GM12878 (cell line): ENCODE results near the gene PPP6R2. TPM values are rescaled to one million over a fixed set of nuclear protein-coding genes. Genes with fewer than 3 reads are reported as not detected.

Experiments used
- ATAC-seq: fragments of 200-7000 bp; cut with Tn5 transposase; 3 replicates; pipeline ENCODE4 v1.9.1; 2020; ENCODE audit warnings: mild to moderate bottlenecking, moderate library complexity
- BruUV-seq: library from RNA; stranded (reverse); fragments of 400-500 nt; replicated peaks from 2 replicates; lab custom pipeline; 2021; lab: Mats Ljungman, UMichigan
- CTCF ChIA-PET: fragments of 300-600 bp; sonication (Branson Sonifier 250); formaldehyde crosslinking; extraction: SDS; loops from one replicate; lab custom pipeline; 2021; ENCODE audit warnings: inconsistent platforms; lab: Yijun Ruan, JAX
- POLR2A ChIA-PET: fragments of 350-600 bp; formaldehyde crosslinking; extraction: SDS; loops from one replicate; lab custom pipeline; 2021; ENCODE audit warnings: inconsistent platforms; lab: Charles Lee
- RAD21 ChIA-PET: fragments of 300-600 bp; sonication (Branson Sonifier 250); formaldehyde crosslinking; loops from one replicate; lab custom pipeline; 2023; ENCODE audit warnings: antibody characterized with exemption; ENCODE audit not compliant: unreplicated experiment; lab: Charles Lee
- SMC1A ChIA-PET: fragments of 300-600 bp; sonication (Branson Sonifier 250); formaldehyde crosslinking; loops from one replicate; lab custom pipeline; 2023; ENCODE audit not compliant: unreplicated experiment, uncharacterized antibody; lab: Charles Lee
- DNase-seq: peaks from one replicate; pipeline ENCODE4 v3.0.0-alpha.2; 2011; ENCODE audit warnings: low read depth, low spot score
- FAIRE-seq: peaks from 3 replicates; lab custom pipeline; 2011; peaks lifted over from hg19 to GRCh38; lab: Jason Lieb, UNC
- H2AFZ ChIP-seq: 2 replicates; pipeline ENCODE4 v1.6.0; 2011; ENCODE audit warnings: low read depth, low read length, control low read depth; ENCODE audit not compliant: control insufficient read depth
- H3K27ac ChIP-seq: 2 replicates; pipeline ENCODE4 v1.5.1; 2011; ENCODE audit warnings: control low read depth; ENCODE audit not compliant: control insufficient read depth, insufficient read depth
- H3K27me3 ChIP-seq, 2 experiments: replicated peaks in 1 of 2; 2 replicates each; pipeline versions ENCODE4 v1.6.0 to v1.6.1; 2011; ENCODE audit warnings: low read length in 1 of 2; ENCODE audit not compliant: control insufficient read depth in 2 of 2, insufficient read depth in 2 of 2
- H3K36me3 ChIP-seq, 2 experiments: 2 replicates each; pipeline ENCODE4 v1.5.1; 2011; ENCODE audit warnings: low read length in 1 of 2; ENCODE audit not compliant: control insufficient read depth in 2 of 2, insufficient read depth in 2 of 2
- H3K4me1 ChIP-seq: 2 replicates; pipeline ENCODE4 v1.6.1; 2011; ENCODE audit warnings: mild to moderate bottlenecking, low read length, moderate library complexity, mixed read lengths; ENCODE audit not compliant: control insufficient read depth, insufficient read depth
- H3K4me2 ChIP-seq: 2 replicates; pipeline ENCODE4 v1.6.0; 2011; ENCODE audit warnings: control low read depth; ENCODE audit not compliant: control insufficient read depth, insufficient read depth
- H3K4me3 ChIP-seq: fragments of 200-600 bp; sonication (generic); 2 replicates; pipeline ENCODE4 v1.5.1; 2016
- H3K79me2 ChIP-seq: 2 replicates; pipeline ENCODE4 v1.6.0; 2011; ENCODE audit warnings: low read length; ENCODE audit not compliant: control insufficient read depth, insufficient read depth
- H3K9ac ChIP-seq: 2 replicates; pipeline ENCODE4 v1.8.0; 2011; ENCODE audit warnings: low read length, control low read depth, mixed read lengths; ENCODE audit not compliant: control insufficient read depth, insufficient read depth
- H3K9me3 ChIP-seq: replicated peaks from 3 replicates; pipeline ENCODE4 v1.5.1; 2011; ENCODE audit warnings: mild to moderate bottlenecking, low read length; ENCODE audit not compliant: control insufficient read depth, insufficient read depth
- H4K20me1 ChIP-seq: 2 replicates; pipeline ENCODE4 v1.6.0; 2011; ENCODE audit not compliant: control insufficient read depth, insufficient read depth
- CBFB ChIP-seq: IDR thresholded peaks from 2 replicates; pipeline ENCODE4 v1.6.1; 2016; ENCODE audit warnings: antibody characterized with exemption, low read depth
- EGR1 ChIP-seq, 2 experiments: IDR thresholded peaks; 1 replicate in 1 of 2; 2 replicates in 1 of 2; pipeline ENCODE4 v1.6.1; 2011 to 2012; ENCODE audit warnings: low read depth in 2 of 2, low read length in 2 of 2, borderline replicate concordance in 1 of 2, mild to moderate bottlenecking in 1 of 2, moderate library complexity in 1 of 2
- FOXK2 ChIP-seq: fragments of 450-650 bp; IDR thresholded peaks from 2 replicates; pipeline ENCODE4 v1.6.1; 2017; ENCODE audit warnings: mild to moderate bottlenecking, moderate library complexity
- JUNB ChIP-seq: IDR thresholded peaks from 2 replicates; pipeline ENCODE4 v1.6.1; 2016; ENCODE audit warnings: antibody characterized with exemption, mild to moderate bottlenecking
- JUND ChIP-seq: IDR thresholded peaks from 2 replicates; pipeline ENCODE4 v1.6.1; 2012; ENCODE audit warnings: low read depth, mild to moderate bottlenecking, low read length, improper control_type of control experiment, moderate library complexity
- POLR2A ChIP-seq: IDR thresholded peaks from 2 replicates; pipeline ENCODE4 v1.6.1; 2011; ENCODE audit warnings: low read depth, mild to moderate bottlenecking, low read length
- ZNF217 ChIP-seq: fragments of 450-650 bp; IDR thresholded peaks from 2 replicates; pipeline ENCODE4 v1.6.1; 2017; ENCODE audit warnings: antibody characterized with exemption, mild to moderate bottlenecking
- WGBS: methylation state at CpG from one replicate; pipeline ENCODE4 v1.1.6; 2016; ENCODE audit warnings: low lambda C conversion rate; ENCODE audit not compliant: insufficient replicate concordance, insufficient coverage; ENCODE audit errors: missing lambda C conversion rate; 5-methylcytosine and 5-hydroxymethylcytosine counted together
- in situ Hi-C: fragments of 300-500 bp; cut with MboI; formaldehyde crosslinking; loops from 9 replicates; pipeline ENCODE4 v1.14.3; 2018; ENCODE audit warnings: mixed read lengths
- intact Hi-C: fragments of 100-400 bp; cut with micrococcal nuclease; formaldehyde crosslinking; loops from one replicate; pipeline ENCODE4 v1.14.2; 2022; ENCODE audit not compliant: unreplicated experiment
- polyA plus RNA-seq, 11 experiments: library from polyadenylated mRNA; depleted of rRNA in 4 of 11; unstranded in 6 of 11; stranded (reverse) in 5 of 11; fragments of >200 nt; fragmentation: Nextera tagmentation in 4 of 11; fragmentation: Illumina TruSeq in 1 of 11; extraction: Ambion mirVana in 4 of 11; extraction: Trizol in 1 of 11; gene quantifications; 1 replicate in 1 of 11; 2 replicates in 10 of 11; pipeline versions ENCODE4 v1.2.1 to v1.2.3, GENCODE V29; 2011 to 2016; ENCODE audit warnings: inconsistent platforms in 2 of 11, missing spikeins in 2 of 11, low read depth in 1 of 11
- total RNA-seq, 4 experiments: library from RNA; depleted of rRNA in 3 of 4; stranded (reverse); fragments of >200 nt in 3 of 4; fragmentation: Illumina TruSeq in 1 of 4; extraction: Trizol in 1 of 4; gene quantifications; 2 replicates each; pipeline versions ENCODE4 v1.2.1 to v1.2.3, GENCODE V29; 2013 to 2021
- TF ChIP-seq, protein P1 (sequence below): IDR thresholded peaks from 2 replicates; pipeline ENCODE4 v1.6.1; 2011; ENCODE audit warnings: low read depth, mild to moderate bottlenecking, low read length, moderate library complexity, borderline replicate concordance; ENCODE audit errors: extremely low read depth

Gene PPP6R2
- total and polyA plus RNA-seq, 10 of the 15 experiments (the other 5 are each of a cell fraction or from before 2014, with no cell fraction given), result 0.29 to 52.6 (median 25.4) TPM

DNA sequence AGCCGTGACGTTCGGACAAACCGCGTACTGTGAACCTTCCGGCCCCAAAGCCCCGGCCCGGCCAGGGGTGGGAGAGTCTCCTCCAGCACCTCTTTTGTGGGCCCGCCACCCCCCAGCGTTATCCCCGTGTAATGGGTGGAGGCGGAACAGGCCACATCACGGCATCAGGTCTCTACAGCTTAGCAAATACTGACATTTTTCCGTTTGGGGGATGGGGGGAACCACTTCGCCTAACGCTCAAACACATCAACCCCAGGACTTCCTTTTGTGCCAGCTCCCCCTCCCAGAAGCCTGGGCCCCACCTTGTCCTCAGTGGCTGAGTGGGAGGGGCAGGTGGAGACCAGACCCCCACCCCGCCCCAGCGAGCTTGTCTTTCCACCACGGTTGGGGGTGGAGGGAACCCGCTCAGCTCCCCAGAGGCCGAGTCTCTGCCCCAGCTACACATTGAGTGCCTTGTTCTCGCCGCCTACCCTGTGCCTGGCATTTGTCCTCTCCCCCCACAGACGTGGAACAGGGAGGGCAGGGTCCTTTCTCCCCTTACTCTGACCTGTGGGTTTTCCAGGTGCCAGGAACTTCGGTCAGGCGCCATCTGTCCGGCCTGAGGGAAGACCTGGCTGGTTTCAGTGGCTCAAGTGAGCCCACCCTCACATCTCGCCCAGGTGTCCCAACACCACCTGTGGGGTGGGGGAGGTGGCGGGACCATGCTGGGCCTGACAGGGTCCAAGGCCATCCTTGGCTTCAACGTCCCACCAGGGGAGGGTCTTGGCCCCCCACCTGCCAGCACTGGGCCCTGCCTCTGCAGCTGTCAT is 102.1 kb downstream of the PPP6R2 start:
- no peak overlapping the region for H3K4me2 ChIP-seq
- TF ChIP-seq JUND (no peak), CBFB (no peak), EGR1 (IDR thresholded peaks at IDR 0.05; ENCODE audit: borderline replicate concordance in 1 of 2, low read depth in 2 of 2, low read length in 2 of 2) (no peak), JUNB (no peak), POLR2A (peak; percentile 51; the same call in 1 of the 2 replicates), FOXK2 (no peak), ZNF217 (no peak)
- TF ChIP-seq, protein P1, sequence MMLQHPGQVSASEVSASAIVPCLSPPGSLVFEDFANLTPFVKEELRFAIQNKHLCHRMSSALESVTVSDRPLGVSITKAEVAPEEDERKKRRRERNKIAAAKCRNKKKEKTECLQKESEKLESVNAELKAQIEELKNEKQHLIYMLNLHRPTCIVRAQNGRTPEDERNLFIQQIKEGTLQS, result no peak
- intact Hi-C loops (no loop called here), in situ Hi-C loops (no loop called here)
- no TSS peak for BruUV-seq
- ChIA-PET SMC1A (no interaction called here), CTCF (no interaction called here), RAD21 (no interaction called here), POLR2A (interaction anchor here (0.6 kb wide), 1 partner anchor 1193 kb away, joined by 3 read pairs; no protein-coding TSS in a partner anchor)
- H4K20me1 ChIP-seq, result no peaks in the 10 kb centered on the region
- DNase-seq (no peak), ATAC-seq (no peak), FAIRE-seq (no peak)
- no peak overlapping the region for H3K27ac ChIP-seq
- no peak overlapping the region for H3K9ac ChIP-seq
- peaks cover 5 to 25% of the 10 kb centered on the region in 2 experiments; a peak in 3 of 4 replicates for H3K36me3 ChIP-seq
- no peak overlapping the region for H3K4me3 ChIP-seq
- H3K27me3 ChIP-seq, result no peaks in the 10 kb centered on the region
- H2AFZ ChIP-seq, result no peak overlapping the region
- H3K79me2 ChIP-seq, result no peaks in the 10 kb centered on the region
- H3K9me3 ChIP-seq, result no peaks in the 10 kb centered on the region
- whole genome bisulfite sequencing, result 67% methylated on average over 30 of the region's 30 CpGs
- no peaks in the 10 kb centered on the region; the same call in 1 of the 2 replicates for H3K4me1 ChIP-seq
